Caco-2 (cell line): Measurements from ENCODE around the gene SMYD3. TPM values are rescaled to one million over a fixed set of nuclear protein-coding genes. Genes with fewer than 3 reads are reported as not detected.

Experiments
- BruUV-seq: library from RNA; stranded (reverse); fragments of 400-500 nt; replicated peaks from 2 replicates; lab custom pipeline; 2021; lab: Mats Ljungman, UMichigan
- CTCF ChIA-PET: fragments of 300-600 bp; sonication (Branson Sonifier 250); formaldehyde crosslinking; loops from one replicate; lab custom pipeline; 2022; ENCODE audit warnings: antibody characterized with exemption; lab: Charles Lee
- POLR2A ChIA-PET: fragments of 300-600 bp; sonication (Branson Sonifier 250); formaldehyde crosslinking; loops from one replicate; lab custom pipeline; 2022; ENCODE audit warnings: antibody characterized with exemption; lab: Charles Lee
- DNase-seq, 2 experiments: peaks; one replicate each; pipeline versions ENCODE4 v3.0.0 to v3.0.0-alpha.2; 2020 to 2022
- H3K27me3 ChIP-seq: replicated peaks from 2 replicates; pipeline ENCODE4 v1.6.0; 2011; ENCODE audit warnings: low read length; ENCODE audit not compliant: control insufficient read depth, insufficient read depth
- H3K36me3 ChIP-seq: 2 replicates; pipeline ENCODE4 v1.5.1; 2011; ENCODE audit warnings: low read length; ENCODE audit not compliant: control insufficient read depth, insufficient read depth
- H3K4me1 ChIP-seq: fragments of 250-450 bp; sonication (Bioruptor Pico); 2 replicates; pipeline ENCODE4 v1.5.1; 2020; ENCODE audit warnings: mild to moderate bottlenecking
- H3K4me3 ChIP-seq: 2 replicates; pipeline ENCODE4 v1.5.1; 2011; ENCODE audit warnings: low read depth, mild to moderate bottlenecking, control low read depth, low read length
- H3K9me3 ChIP-seq: fragments of 250-450 bp; sonication (Bioruptor Pico); 2 replicates; pipeline ENCODE4 v1.5.1; 2020; ENCODE audit warnings: mild to moderate bottlenecking, moderate library complexity
- H3K27ac Mint-ChIP-seq: one replicate; pipeline ENCODE4 v1.8.0; 2022; ENCODE audit warnings: mixed read lengths; ENCODE audit not compliant: unreplicated experiment
- H3K27me3 Mint-ChIP-seq: one replicate; pipeline ENCODE4 v1.8.0; 2022; ENCODE audit warnings: mixed read lengths; ENCODE audit not compliant: insufficient read depth, unreplicated experiment
- H3K36me3 Mint-ChIP-seq: one replicate; pipeline ENCODE4 v1.8.0; 2022; ENCODE audit warnings: mild to moderate bottlenecking, mixed read lengths; ENCODE audit not compliant: insufficient read depth, unreplicated experiment
- H3K4me1 Mint-ChIP-seq: one replicate; pipeline ENCODE4 v1.8.0; 2022; ENCODE audit warnings: low read depth, mixed read lengths; ENCODE audit not compliant: unreplicated experiment
- H3K4me3 Mint-ChIP-seq: one replicate; pipeline ENCODE4 v1.8.0; 2022; ENCODE audit warnings: mild to moderate bottlenecking, moderate library complexity, mixed read lengths; ENCODE audit not compliant: unreplicated experiment
- H3K9me3 Mint-ChIP-seq: one replicate; pipeline ENCODE4 v1.8.0; 2022; ENCODE audit warnings: mixed read lengths; ENCODE audit not compliant: unreplicated experiment
- intact Hi-C: fragments of 100-400 bp; cut with micrococcal nuclease; formaldehyde crosslinking; loops from one replicate; pipeline ENCODE4 v1.10.0; 2022; ENCODE audit not compliant: unreplicated experiment
- total RNA-seq: library from RNA; stranded (reverse); gene quantifications from 2 replicates; pipeline ENCODE4 v1.2.3, GENCODE V29; 2022
- TF ChIP-seq, protein P1 (sequence below), 2 experiments: fragments of 200-600 bp in 1 of 2; IDR thresholded peaks; 1 replicate in 1 of 2; 2 replicates in 1 of 2; pipeline versions ENCODE4 v1.5.1 to v1.8.0; 2011 to 2022; ENCODE audit warnings: antibody characterized with exemption in 1 of 2, control low read depth in 1 of 2, inconsistent platforms in 1 of 2, low read depth in 1 of 2, low read length in 1 of 2, mild to moderate bottlenecking in 1 of 2, moderate library complexity in 1 of 2; ENCODE audit not compliant: insufficient read depth in 1 of 2, severe bottlenecking in 1 of 2, unreplicated experiment in 1 of 2

SMYD3 gene
- total RNA-seq, 1 experiment from 2014 or later: 33.0 TPM

DNA sequence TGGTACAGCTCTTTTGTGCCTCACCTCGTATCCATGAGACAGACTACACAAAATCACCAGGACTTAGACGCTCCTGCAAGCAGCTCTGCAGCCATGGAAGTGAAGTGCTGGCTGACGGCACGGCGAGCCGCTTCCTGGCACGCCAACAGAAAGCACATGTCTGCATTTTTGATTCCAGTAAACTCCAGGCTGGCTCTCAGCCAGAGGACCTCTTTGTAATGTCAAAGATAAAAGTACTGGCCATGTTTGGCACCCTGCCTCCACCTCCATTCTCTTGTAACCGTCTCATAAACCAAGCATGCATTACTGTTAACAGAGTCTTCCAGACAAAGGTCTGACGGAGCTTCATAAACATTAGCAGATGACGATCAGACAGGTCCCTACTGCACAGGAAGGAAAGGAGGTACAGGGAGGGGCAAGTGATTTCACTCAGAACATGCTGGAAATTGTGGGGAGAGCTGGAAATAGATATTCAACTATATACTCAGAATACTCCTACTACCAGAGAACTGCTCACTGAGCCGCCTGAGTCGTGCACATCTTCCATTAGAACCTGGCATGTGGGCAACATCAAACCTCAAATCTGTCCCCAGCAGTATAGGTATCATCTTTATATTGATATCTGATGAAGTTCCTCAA lies 632.0 kb downstream of the SMYD3 start:
- no peaks in the 10 kb centered on the region for H3K27me3 Mint-ChIP-seq
- ChIA-PET CTCF (no interaction called here), POLR2A (no interaction called here)
- no TSS peak for BruUV-seq
- TF ChIP-seq, protein P1, sequence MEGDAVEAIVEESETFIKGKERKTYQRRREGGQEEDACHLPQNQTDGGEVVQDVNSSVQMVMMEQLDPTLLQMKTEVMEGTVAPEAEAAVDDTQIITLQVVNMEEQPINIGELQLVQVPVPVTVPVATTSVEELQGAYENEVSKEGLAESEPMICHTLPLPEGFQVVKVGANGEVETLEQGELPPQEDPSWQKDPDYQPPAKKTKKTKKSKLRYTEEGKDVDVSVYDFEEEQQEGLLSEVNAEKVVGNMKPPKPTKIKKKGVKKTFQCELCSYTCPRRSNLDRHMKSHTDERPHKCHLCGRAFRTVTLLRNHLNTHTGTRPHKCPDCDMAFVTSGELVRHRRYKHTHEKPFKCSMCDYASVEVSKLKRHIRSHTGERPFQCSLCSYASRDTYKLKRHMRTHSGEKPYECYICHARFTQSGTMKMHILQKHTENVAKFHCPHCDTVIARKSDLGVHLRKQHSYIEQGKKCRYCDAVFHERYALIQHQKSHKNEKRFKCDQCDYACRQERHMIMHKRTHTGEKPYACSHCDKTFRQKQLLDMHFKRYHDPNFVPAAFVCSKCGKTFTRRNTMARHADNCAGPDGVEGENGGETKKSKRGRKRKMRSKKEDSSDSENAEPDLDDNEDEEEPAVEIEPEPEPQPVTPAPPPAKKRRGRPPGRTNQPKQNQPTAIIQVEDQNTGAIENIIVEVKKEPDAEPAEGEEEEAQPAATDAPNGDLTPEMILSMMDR (IDR thresholded peaks at IDR 0.05; ENCODE audit: insufficient read depth in 1 of 2, low read depth in 1 of 2, low read length in 1 of 2, severe bottlenecking in 1 of 2, unreplicated experiment in 1 of 2): no peak
- peaks cover 15% of the 10 kb centered on the region for H3K4me1 ChIP-seq
- H3K9me3 Mint-ChIP-seq: no peaks in the 10 kb centered on the region
- no peak overlapping the region for H3K27ac Mint-ChIP-seq
- H3K36me3 ChIP-seq: no peaks in the 10 kb centered on the region
- peaks cover 4% of the 10 kb centered on the region for H3K4me1 Mint-ChIP-seq
- DNase-seq: no peak
- no peaks in the 10 kb centered on the region for H3K9me3 ChIP-seq
- no peak overlapping the region for H3K4me3 ChIP-seq
- intact Hi-C loops: no loop called here
- H3K27me3 ChIP-seq: no peaks in the 10 kb centered on the region
- no peaks in the 10 kb centered on the region for H3K36me3 Mint-ChIP-seq
- no peak overlapping the region for H3K4me3 Mint-ChIP-seq

DNA sequence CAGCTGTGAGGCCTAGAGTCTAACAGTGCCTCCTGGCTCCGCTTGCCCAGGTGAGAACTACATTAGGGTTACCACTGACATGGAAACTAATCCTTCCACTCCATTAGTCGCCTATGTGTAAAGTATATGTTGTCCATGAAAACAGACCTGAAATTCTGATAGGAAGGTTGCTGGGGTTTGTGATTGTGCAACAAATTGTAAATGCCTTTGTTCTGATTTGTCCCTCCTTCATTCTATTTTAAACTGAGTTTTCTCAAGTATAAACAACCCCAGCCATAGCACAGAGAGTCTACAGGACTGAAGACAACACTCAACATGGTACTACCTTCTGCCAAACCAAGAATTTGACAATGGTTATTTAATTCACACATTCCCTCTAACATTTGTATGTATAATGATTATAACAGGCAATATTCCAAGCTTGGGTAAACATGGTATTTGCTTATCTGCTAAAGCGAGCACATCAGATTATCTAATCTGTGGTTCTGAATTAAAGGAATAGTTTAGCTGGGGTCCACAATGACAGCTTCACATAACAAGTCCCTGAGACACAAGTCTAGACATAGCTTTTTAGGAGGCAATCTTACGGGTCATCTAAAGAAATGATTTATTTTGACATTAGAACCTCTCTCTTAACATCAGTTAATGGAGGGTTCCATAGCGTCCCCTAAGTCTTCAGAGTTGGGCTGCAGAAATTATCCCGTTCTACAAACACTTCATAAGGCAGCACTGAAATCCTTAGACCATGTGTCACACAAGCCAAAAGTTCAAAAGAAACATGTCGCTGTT lies 633.0 kb downstream of the SMYD3 start:
- peaks cover 11% of the 10 kb centered on the region for H3K4me1 Mint-ChIP-seq
- no peak overlapping the region for H3K27ac Mint-ChIP-seq
- TF ChIP-seq, protein P1 (IDR thresholded peaks at IDR 0.05; ENCODE audit: insufficient read depth in 1 of 2, low read depth in 1 of 2, low read length in 1 of 2, severe bottlenecking in 1 of 2, unreplicated experiment in 1 of 2): no peak

DNA sequence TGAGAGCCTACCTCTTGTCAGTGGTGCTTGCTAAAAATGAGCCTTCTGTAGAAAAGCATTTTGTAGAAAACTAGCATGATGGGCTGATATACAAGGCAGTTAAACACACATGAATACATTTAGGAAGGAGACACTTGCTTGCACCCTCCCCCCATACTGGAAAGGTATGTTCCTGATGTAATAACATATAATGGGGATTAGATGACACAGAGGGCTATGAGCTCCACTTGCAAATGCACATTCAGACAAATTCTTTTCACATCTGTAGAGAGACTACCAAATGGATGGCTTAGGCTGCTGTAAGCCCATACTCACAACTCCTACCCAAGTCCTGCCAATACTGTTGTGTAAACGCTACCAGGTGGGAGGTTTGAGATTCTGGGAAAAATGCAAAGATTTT lies 634.0 kb downstream of the SMYD3 start:
- H3K9me3 Mint-ChIP-seq: no peaks in the 10 kb centered on the region
- Histone ChIP-seq H3K4me1 (peaks cover 15% of the 10 kb centered on the region), H3K9me3 (no peaks in the 10 kb centered on the region), H3K27me3 (no peaks in the 10 kb centered on the region), H3K4me3 (no peak overlapping the region), H3K36me3 (no peaks in the 10 kb centered on the region)
- DNase-seq: no peak
- ChIA-PET CTCF (interaction anchor here (0.7 kb wide), 1 partner anchor 14 kb away, joined by 4 read pairs; no protein-coding TSS in a partner anchor), POLR2A (no interaction called here)
- no peaks in the 10 kb centered on the region for H3K36me3 Mint-ChIP-seq
- BruUV-seq: no TSS peak
- TF ChIP-seq, protein P1 (IDR thresholded peaks at IDR 0.05; ENCODE audit: insufficient read depth in 1 of 2, low read depth in 1 of 2, low read length in 1 of 2, severe bottlenecking in 1 of 2, unreplicated experiment in 1 of 2): no peak
- no peak overlapping the region for H3K27ac Mint-ChIP-seq
- H3K4me3 Mint-ChIP-seq: no peak overlapping the region
- peaks cover 11% of the 10 kb centered on the region for H3K4me1 Mint-ChIP-seq
- no peaks in the 10 kb centered on the region for H3K27me3 Mint-ChIP-seq
- intact Hi-C loops: no loop called here

More for the DNA sequence above, 633.0 kb downstream of the SMYD3 start:
- ChIA-PET CTCF (no interaction called here), POLR2A (no interaction called here)
- intact Hi-C loops: no loop called here
- H3K4me1 ChIP-seq: peaks cover 15% of the 10 kb centered on the region
- H3K4me3 Mint-ChIP-seq: no peak overlapping the region
- no TSS peak for BruUV-seq
- H3K27me3 Mint-ChIP-seq: no peaks in the 10 kb centered on the region
- no peak for DNase-seq
- H3K27me3 ChIP-seq: no peaks in the 10 kb centered on the region
- H3K36me3 ChIP-seq: no peaks in the 10 kb centered on the region
- H3K9me3 Mint-ChIP-seq: no peaks in the 10 kb centered on the region
- H3K9me3 ChIP-seq: no peaks in the 10 kb centered on the region
- H3K4me3 ChIP-seq: no peak overlapping the region
- no peaks in the 10 kb centered on the region for H3K36me3 Mint-ChIP-seq
